SU-DHL-6 (cell line): ENCODE results near the gene MNX1.

ENCODE experiments used
- H2AFZ ChIP-seq: fragments of 200-600 bp; sonication (generic); 2 replicates; pipeline ENCODE4 v1.6.1; 2014; ENCODE audit warnings: low read depth, mild to moderate bottlenecking, moderate library complexity, mixed read lengths, antibody characterized with exemption, low read length; ENCODE audit not compliant: severe bottlenecking
- H3F3A ChIP-seq: fragments of 200-600 bp; shearing (Covaris generic); 2 replicates; pipeline ENCODE4 v1.6.0; 2016; ENCODE audit warnings: antibody characterized with exemption, mild to moderate bottlenecking; ENCODE audit not compliant: insufficient read depth
- H3K27ac ChIP-seq: fragments of 200-600 bp; sonication (generic); 2 replicates; pipeline ENCODE4 v1.5.1; 2016; ENCODE audit warnings: low read depth, mild to moderate bottlenecking, low read length, moderate library complexity, mixed read lengths
- H3K27me3 ChIP-seq: fragments of 200-600 bp; sonication (generic), shearing (Covaris generic); 2 replicates; pipeline ENCODE4 v1.6.0; 2014; ENCODE audit warnings: mild to moderate bottlenecking, low read length
- H3K36me3 ChIP-seq: fragments of 200-600 bp; sonication (generic); 2 replicates; pipeline ENCODE4 v1.6.1; 2014; ENCODE audit warnings: mild to moderate bottlenecking, low read length, mixed read lengths
- H3K4me2 ChIP-seq: fragments of 300-600, 200-600 bp; shearing (Covaris generic), sonication (generic); 2 replicates; pipeline ENCODE4 v1.6.0; 2014; ENCODE audit warnings: low read length, low read depth, mild to moderate bottlenecking; ENCODE audit not compliant: poor library complexity, severe bottlenecking
- H3K4me3 ChIP-seq: fragments of 200-600 bp; sonication (generic); 2 replicates; pipeline ENCODE4 v1.5.1; 2014; ENCODE audit warnings: antibody characterized with exemption, low read length, mild to moderate bottlenecking, mixed read lengths; ENCODE audit not compliant: insufficient read depth, poor library complexity, severe bottlenecking
- H3K79me2 ChIP-seq: fragments of 200-600 bp; sonication (generic); 2 replicates; pipeline ENCODE4 v1.6.1; 2014; ENCODE audit warnings: mild to moderate bottlenecking, low read length, moderate library complexity; ENCODE audit not compliant: insufficient read depth
- H3K9ac ChIP-seq: fragments of 200-600 bp; sonication (generic); 2 replicates; pipeline ENCODE4 v1.7.0; 2014; ENCODE audit warnings: mild to moderate bottlenecking, low read length
- H3K9me2 ChIP-seq: fragments of 200-600 bp; sonication (generic); replicated peaks from 2 replicates; pipeline ENCODE4 v1.6.1; 2014; ENCODE audit warnings: low read length; ENCODE audit not compliant: insufficient read depth
- H3K9me3 ChIP-seq: fragments of 200-600 bp; sonication (generic); 2 replicates; pipeline ENCODE4 v1.6.1; 2014; ENCODE audit warnings: low read length, mixed read lengths; ENCODE audit not compliant: insufficient read depth
- H4K20me1 ChIP-seq: fragments of 200-600 bp; sonication (generic); 2 replicates; pipeline ENCODE4 v1.6.1; 2014; ENCODE audit warnings: low read depth, mild to moderate bottlenecking, antibody characterized with exemption, low read length, moderate library complexity, mixed read lengths
- CTCF ChIP-seq: fragments of 200-600 bp; sonication (generic); IDR thresholded peaks from one replicate; pipeline ENCODE4 v1.5.1; 2017; ENCODE audit warnings: antibody characterized with exemption, mild to moderate bottlenecking, low read length, moderate library complexity; ENCODE audit not compliant: insufficient read depth, poor library complexity, severe bottlenecking
- EZH2phosphoT487 ChIP-seq: fragments of 200-600 bp; sonication (generic), shearing (Covaris generic); conservative IDR thresholded peaks from 2 replicates; pipeline ENCODE4 v1.6.1; 2018; ENCODE audit warnings: mild to moderate bottlenecking, antibody characterized with exemption, low read length, moderate library complexity, mixed read lengths

The MNX1 gene

GRCh38 chr7:157010588-157011332 lies at the start of gene MNX1:
Gene MNX1 (minus strand): TSS chr7:157010663. CDS start chr7:157010350, 313 bp downstream.
- Histone ChIP-seq H3F3A (no peaks in the 10 kb centered on the region), H3K79me2 (no peaks in the 10 kb centered on the region), H3K9me2 (no peaks in the 10 kb centered on the region), H3K36me3 (no peaks in the 10 kb centered on the region), H3K27ac (no peak within 1 kb of the TSS), H2AFZ (peak within 1 kb of the TSS; percentile 84), H3K4me3 (peak within 1 kb of the TSS; percentile 52), H3K9me3 (no peaks in the 10 kb centered on the region), H3K4me2 (peak within 1 kb of the TSS; percentile 58), H3K27me3 (no peaks in the 10 kb centered on the region), H3K9ac (peak within 1 kb of the TSS; percentile 60), H4K20me1 (no peaks in the 10 kb centered on the region)
- no peak for TF ChIP-seq EZH2phosphoT487
- no peak for TF ChIP-seq CTCF

GRCh38 chr7:157059534-157059933 lies 49.1 kb upstream of the MNX1 start:
- no peaks in the 10 kb centered on the region for H3K79me2 ChIP-seq
- no peaks in the 10 kb centered on the region for H3K27me3 ChIP-seq
- no peaks in the 10 kb centered on the region for H3K9me2 ChIP-seq
- H3K4me2 ChIP-seq: no peak overlapping the region
- TF ChIP-seq EZH2phosphoT487: no peak
- TF ChIP-seq CTCF: no peak
- no peaks in the 10 kb centered on the region for H4K20me1 ChIP-seq
- no peak overlapping the region for H3K9ac ChIP-seq
- H3K9me3 ChIP-seq: no peaks in the 10 kb centered on the region
- H3K27ac ChIP-seq: no peak overlapping the region
- H2AFZ ChIP-seq: no peak overlapping the region
- H3F3A ChIP-seq: no peaks in the 10 kb centered on the region
- H3K4me3 ChIP-seq: no peak overlapping the region
- no peaks in the 10 kb centered on the region for H3K36me3 ChIP-seq

- H4K20me1 ChIP-seq: no peaks in the 10 kb centered on the region
- H3K36me3 ChIP-seq: no peaks in the 10 kb centered on the region
- H3F3A ChIP-seq: no peaks in the 10 kb centered on the region
- H3K79me2 ChIP-seq: no peaks in the 10 kb centered on the region
- no peak overlapping the region for H3K4me3 ChIP-seq
- no peaks in the 10 kb centered on the region for H3K27me3 ChIP-seq
- no peaks in the 10 kb centered on the region for H3K9me3 ChIP-seq
- no peak overlapping the region for H3K27ac ChIP-seq
- no peak overlapping the region for H2AFZ ChIP-seq
- no peaks in the 10 kb centered on the region for H3K9me2 ChIP-seq
- TF ChIP-seq EZH2phosphoT487 (no peak), CTCF (no peak)
- no peak overlapping the region for H3K9ac ChIP-seq
- no peak overlapping the region for H3K4me2 ChIP-seq
Measured at GRCh38 chr7:157058701-157059100, 48.2 kb upstream of the MNX1 start.
